Measurements from ENCODE around the gene NCKAP1. TPM values are rescaled to one million over a fixed set of nuclear protein-coding genes. Genes with fewer than 3 reads are reported as not detected.

NCKAP1 gene
- total and polyA plus RNA-seq, 10 of the 15 experiments (the other 5 are each of a cell fraction or from before 2014, with no cell fraction given) = 0.11 to 1.5 (median 0.52) TPM

- ChIA-PET CTCF (no interaction called here), POLR2A (no interaction called here), SMC1A (ENCODE audit: uncharacterized antibody, unreplicated experiment) (no interaction called here), RAD21 (ENCODE audit: unreplicated experiment) (no interaction called here)
- BruUV-seq (replicated peaks) = no TSS peak
- Histone ChIP-seq H3K4me3 (no peak overlapping the region), H3K9ac (ENCODE audit: control insufficient read depth, insufficient read depth, low read length) (no peak overlapping the region), H3K4me2 (ENCODE audit: control insufficient read depth, insufficient read depth) (no peak overlapping the region), H3K79me2 (ENCODE audit: control insufficient read depth, insufficient read depth, low read length) (no peaks in the 10 kb centered on the region), H2AFZ (ENCODE audit: control insufficient read depth, low read depth, low read length) (no peak overlapping the region), H4K20me1 (ENCODE audit: control insufficient read depth, insufficient read depth) (no peaks in the 10 kb centered on the region), H3K27ac (ENCODE audit: control insufficient read depth, insufficient read depth) (no peak overlapping the region), H3K9me3 (replicated peaks; ENCODE audit: control insufficient read depth, insufficient read depth, low read length) (no peaks in the 10 kb centered on the region), H3K4me1 (ENCODE audit: control insufficient read depth, insufficient read depth, low read length) (no peaks in the 10 kb centered on the region), H3K27me3 (replicated peaks in 1 of 2; ENCODE audit: control insufficient read depth in 2 of 2, insufficient read depth in 2 of 2, low read length in 1 of 2) (no peaks in the 10 kb centered on the region), H3K36me3 (ENCODE audit: control insufficient read depth in 2 of 2, insufficient read depth in 2 of 2, low read length in 1 of 2) (no peaks in the 10 kb centered on the region)
- intact Hi-C loops (cut with micrococcal nuclease; ENCODE audit: unreplicated experiment) (no loop called here), in situ Hi-C loops (cut with MboI) (no loop called here)
- ATAC-seq (no peak), DNase-seq (ENCODE audit: low read depth, low spot score) (no peak), FAIRE-seq (no peak)
- TF ChIP-seq NFXL1 (IDR thresholded peaks at IDR 0.05; ENCODE audit: borderline replicate concordance) (no peak), RB1 (IDR thresholded peaks at IDR 0.05; ENCODE audit: borderline replicate concordance) (no peak), NFYB (IDR thresholded peaks at IDR 0.05; ENCODE audit: insufficient read depth, low read depth, low read length) (no peak), BHLHE40 (IDR thresholded peaks at IDR 0.05; ENCODE audit: borderline replicate concordance in 1 of 2, low read depth in 2 of 2, low read length in 1 of 2) (no peak), CBX5 (IDR thresholded peaks at IDR 0.05; ENCODE audit: low read depth) (no peak), USF1 (IDR thresholded peaks at IDR 0.05; ENCODE audit: borderline replicate concordance, extremely low read length, insufficient read depth, low read depth, low read length) (no peak), KLF5 (IDR thresholded peaks at IDR 0.05; ENCODE audit: partially characterized antibody) (no peak), BMI1 (IDR thresholded peaks at IDR 0.05; ENCODE audit: borderline replicate concordance) (no peak), ZNF207 (IDR thresholded peaks at IDR 0.05; ENCODE audit: borderline replicate concordance) (no peak), DPF2 (IDR thresholded peaks at IDR 0.05) (no peak), STAT3 (IDR thresholded peaks at IDR 0.05; ENCODE audit: low read depth, low read length) (no peak), HCFC1 (IDR thresholded peaks at IDR 0.05; ENCODE audit: low read length) (no peak), CREB1 (IDR thresholded peaks at IDR 0.05; ENCODE audit: low read depth) (no peak)
- WGBS (ENCODE audit: insufficient coverage, insufficient replicate concordance, low lambda C conversion rate, missing lambda C conversion rate) = 30% methylated on average over 2 of the region's 2 CpGs
Measured at GRCh38 chr2:182943339-182943738, 94.9 kb downstream of the NCKAP1 start.
